GM12872 (cell line): Measurements from ENCODE around the gene RAP2C.

Source experiments
- CTCF ChIP-seq: IDR thresholded peaks from 3 replicates; pipeline ENCODE4 v1.5.1; 2011; ENCODE audit warnings: low read depth, mild to moderate bottlenecking, low read length, moderate library complexity; ENCODE audit not compliant: insufficient read depth

The RAP2C gene

GRCh38 chrX:132216283-132216682 is 3.0 kb downstream of the RAP2C start:
- no peak for TF ChIP-seq CTCF

GRCh38 chrX:132214518-132214917 is 4.7 kb downstream of the RAP2C start:
- no peak for TF ChIP-seq CTCF

GRCh38 chrX:132209527-132209926 is 9.7 kb downstream of the RAP2C start:
- no peak for TF ChIP-seq CTCF

DNA sequence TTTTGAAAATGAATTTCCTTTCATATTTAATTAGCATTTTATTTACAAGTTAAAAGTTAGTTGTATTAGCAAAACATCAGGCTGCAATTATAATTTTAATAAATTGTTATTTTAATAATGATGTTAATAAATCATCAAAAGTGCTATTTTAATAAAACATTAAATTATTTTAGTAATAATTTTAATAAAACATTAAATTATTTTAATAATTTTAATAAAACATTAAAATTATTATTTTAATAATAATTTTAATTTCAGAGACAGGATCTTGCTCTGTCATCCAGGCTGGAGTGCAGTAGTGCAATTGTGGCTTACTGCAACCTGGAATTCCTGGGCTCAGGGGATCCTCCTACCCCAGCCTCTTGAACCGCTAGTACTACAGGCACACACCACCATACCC is 10.8 kb downstream of the RAP2C start:
- no peak for TF ChIP-seq CTCF

- TF ChIP-seq CTCF = no peak
Measured at GRCh38 chrX:132207996-132208395, 11.3 kb downstream of the RAP2C start.

GRCh38 chrX:132206259-132206658 is 13.0 kb downstream of the RAP2C start:
- TF ChIP-seq CTCF = no peak

DNA sequence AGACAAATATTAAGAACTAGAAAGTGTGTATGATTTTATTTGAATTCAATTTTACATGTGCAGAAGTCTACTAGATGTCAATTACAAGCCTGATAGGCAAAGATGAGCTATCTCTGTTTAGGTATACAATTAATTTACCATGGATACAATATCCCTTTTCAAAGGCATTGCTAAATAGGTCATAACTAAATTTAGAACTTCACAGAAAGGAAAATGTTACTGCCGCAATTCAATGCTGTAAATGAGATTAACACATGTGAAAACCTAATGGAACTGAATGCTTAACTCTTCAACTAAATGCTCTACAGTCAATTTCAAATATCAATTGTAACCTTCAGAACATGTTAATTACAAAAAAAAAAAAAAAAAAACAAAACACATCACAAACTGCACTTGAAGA is 14.6 kb downstream of the RAP2C start:
- TF ChIP-seq CTCF = no peak

DNA sequence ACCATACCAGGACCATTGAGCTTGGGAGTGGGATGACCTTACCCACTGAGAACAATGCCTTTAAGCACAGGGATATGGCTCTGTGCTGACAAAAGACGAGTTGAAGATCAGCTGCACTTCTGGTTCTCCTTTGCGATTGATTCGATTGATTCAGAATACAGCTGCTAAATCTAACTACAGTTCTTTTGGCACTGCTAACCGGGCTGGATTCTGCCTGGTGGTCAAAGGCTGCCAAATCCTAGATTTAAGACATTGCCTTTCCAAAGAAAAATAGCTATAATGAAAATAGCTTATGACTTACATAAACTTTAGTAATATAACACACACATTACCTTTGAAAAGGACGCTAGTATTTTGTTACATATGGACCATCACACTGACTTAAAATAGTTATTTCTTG is 18.3 kb downstream of the RAP2C start:
- TF ChIP-seq CTCF = no peak
